Vagina (tissue), 2 donors: Measurements from ENCODE around the gene MBNL3.

ENCODE experiments used
- CTCF ChIP-seq, 3 experiments: fragments of 450-650 bp in 2 of 3; fragments of 200-600 bp in 1 of 3; sonication (generic) in 1 of 3; IDR thresholded peaks; one replicate each; pipeline ENCODE4 v1.5.1; 2017 to 2019; ENCODE audit warnings: antibody characterized with exemption in 3 of 3, mild to moderate bottlenecking in 2 of 3, moderate library complexity in 2 of 3
- POLR2A ChIP-seq, 2 donors: fragments of 450-650 bp; IDR thresholded peaks; one replicate each; pipeline ENCODE4 v1.6.1; 2017; ENCODE audit warnings: antibody characterized with exemption in 2 of 2, mild to moderate bottlenecking in 2 of 2, moderate library complexity in 2 of 2
- POLR2AphosphoS5 ChIP-seq, 2 donors: sonication (generic); formaldehyde crosslinking; IDR thresholded peaks; one replicate each; pipeline ENCODE4 v1.9.0; 2017; ENCODE audit warnings: antibody characterized with exemption in 2 of 2, mild to moderate bottlenecking in 2 of 2, low read depth in 1 of 2; ENCODE audit not compliant: insufficient read depth in 1 of 2

- TF ChIP-seq POLR2AphosphoS5 (IDR thresholded peaks at IDR 0.05; ENCODE audit: insufficient read depth in 1 of 2, low read depth in 1 of 2) (no peak), CTCF (IDR thresholded peaks at IDR 0.05) (no peak), POLR2A (IDR thresholded peaks at IDR 0.05) (no peak)
Measured at GRCh38 chrX:132468454-132468853, 20.4 kb downstream of the MBNL3 start.
